ENCODE data around the gene ZAP70.

ZAP70 gene

GRCh38 chr2:97754690-97755346, 41.4 kb downstream of the ZAP70 start:
- no peak for DNase-seq

DNA sequence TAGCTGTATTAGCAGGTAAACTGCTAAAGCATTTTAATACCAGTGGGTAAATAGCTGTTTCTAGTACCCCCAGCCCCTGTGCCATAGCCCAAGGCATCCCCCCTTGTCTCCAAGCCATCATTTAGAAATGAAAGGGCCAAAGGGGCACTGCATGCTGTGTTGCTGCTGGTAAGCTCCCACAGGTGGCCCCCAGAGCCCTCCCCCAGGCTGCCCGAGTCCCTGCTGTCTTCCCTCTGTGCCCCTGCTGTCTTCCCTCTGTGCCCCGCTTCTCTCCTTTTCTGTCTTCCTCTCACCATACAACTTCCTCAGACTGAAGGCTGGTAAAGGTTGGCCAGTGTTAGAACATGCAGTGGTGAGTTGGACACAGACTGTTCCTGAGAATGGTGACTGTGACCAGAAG, 42.1 kb downstream of the ZAP70 start:
- DNase-seq: no peak

DNA sequence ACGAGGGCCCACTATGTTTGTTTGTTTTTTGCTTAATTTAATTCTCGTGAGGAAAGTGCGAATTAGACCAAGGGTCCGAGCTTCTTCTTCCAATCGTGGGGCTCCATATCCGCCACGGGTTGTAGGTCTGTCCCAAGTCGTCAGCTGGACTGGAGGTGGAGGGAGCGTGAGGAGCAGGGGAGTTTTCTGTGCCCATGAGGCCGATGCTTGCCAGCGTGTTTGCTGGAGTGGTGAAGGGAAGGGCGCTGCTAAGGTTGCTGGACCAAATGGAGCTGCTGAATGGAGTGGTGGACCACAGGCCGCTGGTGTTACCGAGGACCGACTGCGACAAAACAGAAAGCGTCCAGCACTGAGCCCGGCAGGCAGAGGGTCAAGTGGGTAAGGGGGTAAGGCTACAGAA, 43.7 kb downstream of the ZAP70 start:
- DNase-seq: no peak

- no peak for DNase-seq
Measured at GRCh38 chr2:97758131-97758705, 44.8 kb downstream of the ZAP70 start.

- no peak for DNase-seq
Measured at GRCh38 chr2:97759727-97760407, 46.5 kb downstream of the ZAP70 start.

- DNase-seq: no peak
Measured at GRCh38 chr2:97760480-97761049, 47.2 kb downstream of the ZAP70 start.

DNA sequence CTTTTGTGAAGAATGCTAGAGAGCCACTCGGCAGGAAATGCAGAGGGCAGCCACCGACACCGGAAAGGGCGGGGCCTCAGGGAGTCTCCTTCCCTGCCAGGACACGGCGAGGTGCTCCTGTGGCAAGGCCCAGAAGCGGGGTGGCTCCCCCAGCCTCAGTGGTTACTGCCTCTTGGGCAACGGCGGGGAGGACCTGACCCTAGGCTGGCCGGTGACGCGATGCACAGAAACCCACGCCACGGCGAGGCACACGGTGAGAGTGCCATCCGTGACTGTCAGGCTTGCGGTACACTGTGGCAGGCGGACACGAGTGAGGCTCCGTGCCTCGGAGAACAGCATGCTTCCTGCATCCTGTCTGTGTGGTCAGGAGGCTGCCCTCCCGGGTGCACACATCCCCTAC, 47.8 kb downstream of the ZAP70 start:
- DNase-seq: peak; percentile 67

DNA sequence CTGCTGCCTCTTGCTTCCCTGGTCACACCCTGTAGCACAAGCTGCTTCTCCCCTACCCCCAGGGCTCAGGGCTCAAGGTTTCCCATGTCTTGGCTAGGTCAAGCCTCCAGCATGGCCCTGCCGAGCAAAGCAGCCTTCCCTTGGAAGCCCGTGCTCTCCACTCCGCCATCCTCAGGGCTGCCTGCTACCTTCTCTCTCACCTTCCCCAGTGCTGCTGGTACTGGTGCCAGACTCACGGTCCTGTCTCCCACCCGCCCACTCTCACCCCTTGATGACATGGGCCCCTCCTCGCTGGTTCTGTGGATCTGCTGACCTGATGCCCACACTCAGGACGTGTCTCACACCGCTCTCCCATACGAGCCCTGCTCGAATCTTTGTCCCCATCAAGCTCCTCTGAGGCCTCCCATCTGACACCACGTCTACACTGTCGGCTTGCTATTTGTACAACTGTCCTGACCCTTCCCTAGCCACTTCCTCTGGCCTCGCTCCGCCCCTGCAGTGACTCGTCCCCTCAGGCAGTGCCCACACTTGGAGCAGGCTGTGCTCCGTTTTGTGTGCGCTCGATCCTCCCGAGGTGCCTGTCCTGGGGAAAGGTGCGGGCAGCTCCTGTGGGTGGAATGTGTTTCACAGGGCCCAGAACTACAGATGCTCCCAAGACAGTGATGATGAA, 49.9 kb downstream of the ZAP70 start:
- DNase-seq: no peak

GRCh38 chr2:97764559-97765263, 51.3 kb downstream of the ZAP70 start:
- DNase-seq: no peak

GRCh38 chr2:97765933-97766332, 52.6 kb downstream of the ZAP70 start:
- no peak for DNase-seq

GRCh38 chr2:97766567-97766966, 53.2 kb downstream of the ZAP70 start:
- no peak for DNase-seq

- no peak for DNase-seq
Measured at GRCh38 chr2:97769308-97769707, 55.9 kb downstream of the ZAP70 start.

GRCh38 chr2:97769711-97770110, 56.3 kb downstream of the ZAP70 start:
- no peak for DNase-seq

- DNase-seq: no peak
Measured at GRCh38 chr2:97770445-97770844, 57.1 kb downstream of the ZAP70 start.

- DNase-seq: no peak
Measured at GRCh38 chr2:97774425-97774824, 61.0 kb downstream of the ZAP70 start.

- no peak for DNase-seq
Measured at GRCh38 chr2:97775074-97775473, 61.7 kb downstream of the ZAP70 start.

DNA sequence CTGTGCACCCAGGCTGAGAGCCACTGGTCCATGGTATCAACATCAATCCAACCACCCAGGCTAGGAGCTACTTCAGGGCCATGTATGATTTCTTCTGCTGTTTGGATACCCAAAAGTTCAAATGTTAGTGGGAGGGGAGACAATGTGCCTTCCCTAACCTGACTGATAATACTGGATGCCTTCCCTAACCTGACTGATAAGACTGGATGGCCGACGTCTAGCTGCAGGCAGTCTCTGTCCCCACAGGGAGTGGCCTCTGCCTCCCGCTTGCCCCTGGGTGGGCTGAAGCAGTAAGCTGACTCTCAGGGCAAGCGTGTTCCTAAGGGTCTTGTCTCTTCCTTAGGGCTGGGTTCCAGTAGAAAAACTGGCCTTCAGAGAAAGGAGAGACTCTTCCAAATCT, 65.8 kb downstream of the ZAP70 start:
- no peak for DNase-seq

DNA sequence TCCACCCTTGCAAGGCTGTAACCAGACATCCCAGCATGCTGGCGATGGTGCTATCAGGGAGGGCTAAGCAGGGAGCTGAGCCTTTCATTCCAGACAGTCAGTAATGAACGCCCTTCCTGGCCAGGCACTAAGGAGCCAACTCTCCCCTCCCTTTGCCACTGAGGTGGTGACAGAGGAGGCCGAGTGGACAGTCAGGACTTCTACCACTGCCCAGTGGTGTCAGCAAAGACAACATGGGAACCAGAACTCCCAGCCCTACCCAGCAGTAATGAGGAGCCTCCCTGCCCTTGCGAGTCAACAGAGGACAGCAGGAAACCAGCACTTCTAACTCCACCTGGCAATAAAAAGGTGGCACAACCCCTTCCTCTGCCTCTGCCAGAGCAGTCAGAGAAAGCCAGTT, 68.6 kb downstream of the ZAP70 start:
- no peak for DNase-seq

DNA sequence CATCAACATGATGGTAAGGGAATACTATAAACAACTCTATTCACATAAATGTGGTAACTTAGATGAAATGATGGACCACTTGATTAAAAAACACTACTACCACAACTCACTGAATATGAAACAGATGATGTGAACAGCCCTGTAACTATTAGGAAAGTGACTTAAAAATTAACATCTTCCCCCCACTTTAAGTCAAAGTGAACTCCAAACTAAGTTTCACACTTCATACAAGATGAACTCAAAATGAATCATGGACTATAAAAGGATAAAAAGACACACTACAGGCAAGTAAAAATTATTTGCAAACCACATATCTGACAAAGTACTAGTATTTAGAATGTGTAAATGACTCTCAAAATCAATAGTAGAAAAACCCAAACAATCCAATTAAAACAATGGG, 71.6 kb downstream of the ZAP70 start:
- no peak for DNase-seq

GRCh38 chr2:97785818-97786217, 72.4 kb downstream of the ZAP70 start:
- DNase-seq: no peak

DNA sequence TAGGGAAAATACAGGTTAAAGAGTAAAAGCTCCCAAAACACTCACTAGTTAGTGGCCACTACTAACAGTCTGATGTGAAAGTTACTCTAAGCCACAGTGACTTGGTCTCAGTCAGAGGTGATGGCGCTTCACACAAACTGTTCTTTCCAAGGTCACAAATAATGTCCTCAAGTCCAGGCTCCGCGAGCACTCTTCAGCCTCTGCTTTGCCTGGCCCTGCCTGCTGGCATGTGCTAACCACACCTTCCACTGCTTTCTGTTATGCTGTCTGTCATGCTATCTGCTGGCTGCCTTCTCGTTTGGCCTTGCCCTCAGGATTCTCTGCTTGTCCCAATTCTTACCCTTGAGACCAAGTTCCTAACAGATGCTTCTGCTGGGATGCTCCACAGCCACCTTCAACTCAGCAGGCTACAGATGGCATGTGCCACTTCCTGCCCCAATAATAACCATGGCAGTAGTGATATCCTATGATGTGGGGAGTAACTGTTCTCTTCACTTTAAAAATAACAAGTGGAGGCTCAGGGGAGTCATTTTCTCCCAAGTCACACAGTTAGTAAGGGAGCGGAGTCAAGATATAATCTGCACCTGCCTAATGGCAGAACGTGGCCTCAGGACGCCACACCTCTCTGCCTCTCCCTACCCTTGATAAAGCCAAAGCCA, 75.7 kb downstream of the ZAP70 start:
- DNase-seq: no peak

All from activated CD4-positive, alpha-beta T cell treated with anti-CD3 and anti-CD28 coated beads for 48 hours (primary cell).